ENCODE results near the gene PPP3R1. TPM values are rescaled to one million over a fixed set of nuclear protein-coding genes. Genes with fewer than 3 reads are reported as not detected.

Gene PPP3R1
- total RNA-seq, 2 experiments from 2014 or later: 15.1 to 90.3 TPM

DNA sequence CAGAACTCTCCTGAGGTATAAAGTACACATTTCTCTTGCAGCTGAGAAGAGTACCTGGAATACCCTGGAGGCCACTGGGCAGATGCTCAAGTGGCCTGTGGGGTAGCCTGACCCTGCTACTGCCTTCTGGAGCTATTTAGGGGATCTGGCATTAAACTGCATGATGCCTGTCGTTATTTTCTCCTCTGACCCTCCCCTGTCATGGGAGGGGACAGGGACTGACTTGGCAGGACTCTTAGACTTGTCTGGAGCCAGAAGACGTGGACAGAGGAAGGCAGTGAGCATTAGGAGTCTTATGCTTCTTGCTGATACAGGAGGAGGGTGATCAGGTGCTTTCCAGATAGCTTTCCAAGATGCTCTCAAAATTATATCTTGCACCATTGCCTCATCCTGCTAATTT is 42.6 kb upstream of the PPP3R1 start:
- POLR2A ChIA-PET: interaction anchor here (0.9 to 1.5 kb wide), 4 partner anchors 10 to 165 kb away, joined by 3 to 5 read pairs (median 4); no protein-coding TSS in a partner anchor
- intact Hi-C loops (cut with micrococcal nuclease; ENCODE audit: unreplicated experiment): loop anchor here (1.0 to 5.0 kb wide), 4 partner anchors 68 to 563 kb away; no protein-coding TSS in a partner anchor

DNA sequence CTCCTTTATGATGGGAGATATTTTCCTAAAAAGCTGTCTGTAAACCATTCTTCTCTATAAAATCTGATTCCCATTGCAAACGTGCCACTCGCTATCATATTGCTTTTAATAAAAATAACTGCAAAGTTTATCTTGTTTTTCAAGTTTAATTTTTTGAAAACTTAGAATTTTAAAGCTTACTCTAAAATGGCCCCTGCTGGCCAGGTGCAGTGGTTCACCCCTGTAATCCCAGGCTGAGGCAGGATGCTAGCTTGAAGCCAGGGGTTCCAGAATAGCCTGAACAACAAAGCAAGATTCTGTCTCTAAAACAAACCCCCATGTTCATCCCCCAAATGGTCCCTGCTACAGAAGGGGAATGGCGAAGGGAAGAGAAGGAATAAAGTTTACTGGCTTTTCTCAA is 41.9 kb upstream of the PPP3R1 start:
- intact Hi-C loops (cut with micrococcal nuclease; ENCODE audit: unreplicated experiment): loop anchor here (2.0 to 5.0 kb wide), 3 partner anchors 69 to 562 kb away; no protein-coding TSS in a partner anchor
- POLR2A ChIA-PET: interaction anchor here (0.5 to 0.7 kb wide), 2 partner anchors 12 to 199 kb away, joined by 3 read pairs; no protein-coding TSS in a partner anchor
- CTCF ChIA-PET (ENCODE audit: unreplicated experiment): no interaction called here

More for the DNA sequence above, 42.6 kb upstream of the PPP3R1 start:
- Histone ChIP-seq H3K36me3 (ENCODE audit: insufficient read depth, low read length) (no peaks in the 10 kb centered on the region), H3K4me3 (ENCODE audit: low read depth, low read length, poor library complexity, severe bottlenecking) (no peak overlapping the region), H2AFZ (ENCODE audit: low read length) (peak overlapping the region; percentile 37; the same call in 1 of the 2 replicates), H3K9me2 (ENCODE audit: insufficient read depth, low read length) (no peaks in the 10 kb centered on the region), H3K27ac (ENCODE audit: low read depth, low read length, poor library complexity, severe bottlenecking) (no peak overlapping the region), H3K4me2 (ENCODE audit: low read length) (peak overlapping the region; percentile 60), H4K20me1 (ENCODE audit: insufficient read depth, low read length) (no peaks in the 10 kb centered on the region), H3K79me2 (ENCODE audit: insufficient read depth, low read depth, low read length) (no peaks in the 10 kb centered on the region), H3K4me1 (ENCODE audit: insufficient read depth, low read length, poor library complexity, severe bottlenecking) (peaks cover 24% of the 10 kb centered on the region), H3K9me3 (ENCODE audit: low read length) (no peaks in the 10 kb centered on the region)
- TF ChIP-seq EZH2phosphoT487 (IDR thresholded peaks at IDR 0.05; ENCODE audit: borderline replicate concordance, low read depth, low read length): no peak
- TF ChIP-seq, protein P1, sequence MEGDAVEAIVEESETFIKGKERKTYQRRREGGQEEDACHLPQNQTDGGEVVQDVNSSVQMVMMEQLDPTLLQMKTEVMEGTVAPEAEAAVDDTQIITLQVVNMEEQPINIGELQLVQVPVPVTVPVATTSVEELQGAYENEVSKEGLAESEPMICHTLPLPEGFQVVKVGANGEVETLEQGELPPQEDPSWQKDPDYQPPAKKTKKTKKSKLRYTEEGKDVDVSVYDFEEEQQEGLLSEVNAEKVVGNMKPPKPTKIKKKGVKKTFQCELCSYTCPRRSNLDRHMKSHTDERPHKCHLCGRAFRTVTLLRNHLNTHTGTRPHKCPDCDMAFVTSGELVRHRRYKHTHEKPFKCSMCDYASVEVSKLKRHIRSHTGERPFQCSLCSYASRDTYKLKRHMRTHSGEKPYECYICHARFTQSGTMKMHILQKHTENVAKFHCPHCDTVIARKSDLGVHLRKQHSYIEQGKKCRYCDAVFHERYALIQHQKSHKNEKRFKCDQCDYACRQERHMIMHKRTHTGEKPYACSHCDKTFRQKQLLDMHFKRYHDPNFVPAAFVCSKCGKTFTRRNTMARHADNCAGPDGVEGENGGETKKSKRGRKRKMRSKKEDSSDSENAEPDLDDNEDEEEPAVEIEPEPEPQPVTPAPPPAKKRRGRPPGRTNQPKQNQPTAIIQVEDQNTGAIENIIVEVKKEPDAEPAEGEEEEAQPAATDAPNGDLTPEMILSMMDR (conservative IDR thresholded peaks at IDR 0.05; ENCODE audit: low read length): no peak
- CTCF ChIA-PET (ENCODE audit: unreplicated experiment): interaction anchor here (0.5 kb wide), 1 partner anchor 61 kb away, joined by 4 read pairs; no protein-coding TSS in a partner anchor
- BruUV-seq (replicated peaks): no TSS peak
- DNase-seq (ENCODE audit: low spot score): no peak

More for the DNA sequence above, 41.9 kb upstream of the PPP3R1 start:
- Histone ChIP-seq H3K4me1 (ENCODE audit: insufficient read depth, low read length, poor library complexity, severe bottlenecking) (peaks cover 24% of the 10 kb centered on the region), H3K4me3 (ENCODE audit: low read depth, low read length, poor library complexity, severe bottlenecking) (no peak overlapping the region), H3K27ac (ENCODE audit: low read depth, low read length, poor library complexity, severe bottlenecking) (no peak overlapping the region), H2AFZ (ENCODE audit: low read length) (no peak overlapping the region), H3K4me2 (ENCODE audit: low read length) (no peak overlapping the region), H3K36me3 (ENCODE audit: insufficient read depth, low read length) (no peaks in the 10 kb centered on the region), H4K20me1 (ENCODE audit: insufficient read depth, low read length) (no peaks in the 10 kb centered on the region), H3K9me3 (ENCODE audit: low read length) (no peaks in the 10 kb centered on the region), H3K9me2 (ENCODE audit: insufficient read depth, low read length) (no peaks in the 10 kb centered on the region), H3K79me2 (ENCODE audit: insufficient read depth, low read depth, low read length) (no peaks in the 10 kb centered on the region)
- DNase-seq (ENCODE audit: low spot score): no peak
- TF ChIP-seq, protein P1 (conservative IDR thresholded peaks at IDR 0.05; ENCODE audit: low read length): peak; percentile 50
- TF ChIP-seq EZH2phosphoT487 (IDR thresholded peaks at IDR 0.05; ENCODE audit: borderline replicate concordance, low read depth, low read length): no peak
- BruUV-seq (replicated peaks): no TSS peak
